ENCODE measurements around the gene HSD11B1L. TPM values are rescaled to one million over a fixed set of nuclear protein-coding genes. Genes with fewer than 3 reads are reported as not detected.
"Not testable (repeated sequence)": the region's sequence is repeated elsewhere in the genome, so short reads cannot be mapped to it uniquely, and the experiment has no call there.

Gene HSD11B1L
- total and polyA plus RNA-seq, 2 donors (not counting 3 experiments of a cell fraction or from before 2014, with no cell fraction given) = 4.4 to 9.1 TPM

GRCh38 chr19:5727453-5728050 is 46.7 kb downstream of the HSD11B1L start:
- no peaks in the 10 kb centered on the region for H3K4me1 ChIP-seq (ENCODE audit: control insufficient read depth, extremely low read depth, insufficient read depth, low read length)

GRCh38 chr19:5733172-5733571 is 52.3 kb downstream of the HSD11B1L start:
- H3K36me3 ChIP-seq (ENCODE audit: control insufficient read depth in 2 of 2, extremely low read depth in 1 of 2, insufficient read depth in 2 of 2, low read length in 2 of 2); intact Hi-C loops (cut with micrococcal nuclease); H3K27me3 ChIP-seq (ENCODE audit: control insufficient read depth in 2 of 2, insufficient read depth in 2 of 2, low read length in 2 of 2); H3K4me1 ChIP-seq (ENCODE audit: control insufficient read depth, extremely low read depth, insufficient read depth, low read length); H3K9me3 ChIP-seq (replicated peaks; ENCODE audit: control insufficient read depth, insufficient read depth, low read length); H3K9me1 ChIP-seq (replicated peaks; ENCODE audit: control insufficient read depth, extremely low read depth, insufficient read depth, low read length); POLR2A ChIA-PET; H3K9ac ChIP-seq (replicated peaks; ENCODE audit: extremely low read depth, insufficient read depth, low read length); H3K4me2 ChIP-seq (ENCODE audit: insufficient read depth, low read length); H3K27ac ChIP-seq (ENCODE audit: insufficient read depth, low read depth, low read length); DNase-seq (ENCODE audit: low read depth, low spot score); FAIRE-seq; H3K4me3 ChIP-seq (replicated peaks in 1 of 3; ENCODE audit: insufficient read depth in 1 of 3, low read depth in 1 of 3, low read length in 3 of 3); H2AFZ ChIP-seq (ENCODE audit: low read depth, low read length); H4K20me1 ChIP-seq (replicated peaks; ENCODE audit: control insufficient read depth, extremely low read depth, insufficient read depth, low read length); BruUV-seq (replicated peaks); H3K79me2 ChIP-seq (ENCODE audit: control insufficient read depth, insufficient read depth, low read length); dilution Hi-C loops (cut with MboI; ENCODE audit: extremely low pct_ligation_motif_present, low sequenced_read_pairs); CTCF ChIA-PET: not testable (repeated sequence)

More at GRCh38 chr19:5727453-5728050, 46.7 kb downstream of the HSD11B1L start:
- H3K27ac ChIP-seq (ENCODE audit: insufficient read depth, low read depth, low read length) = no peak overlapping the region
- no peak for DNase-seq (ENCODE audit: low read depth, low spot score)
- no peak overlapping the region for H3K4me3 ChIP-seq (replicated peaks in 1 of 3; ENCODE audit: insufficient read depth in 1 of 3, low read depth in 1 of 3, low read length in 3 of 3)
- no peaks in the 10 kb centered on the region for H3K9me3 ChIP-seq (replicated peaks; ENCODE audit: control insufficient read depth, insufficient read depth, low read length)
- intact Hi-C loops (cut with micrococcal nuclease) = no loop called here
- no peak for TF ChIP-seq JUN (IDR thresholded peaks at IDR 0.05; ENCODE audit: borderline replicate concordance, insufficient read depth, insufficient read length, low read depth)
- no peak for TF ChIP-seq MAX (IDR thresholded peaks at IDR 0.05; ENCODE audit: insufficient read depth, insufficient read length)
- no peak for TF ChIP-seq FOS (IDR thresholded peaks at IDR 0.05; ENCODE audit: borderline replicate concordance, insufficient read depth, low read length)
- TF ChIP-seq CTCF (IDR thresholded peaks at IDR 0.05; ENCODE audit: extremely low read depth in 1 of 2, insufficient read depth in 1 of 2, low read depth in 1 of 2, low read length in 2 of 2) = no peak
- TF ChIP-seq POLR2A (IDR thresholded peaks at IDR 0.05; ENCODE audit: low read depth, low read length) = no peak
- TF ChIP-seq MYC (IDR thresholded peaks at IDR 0.05; ENCODE audit: low read depth, low read length) = no peak
- TF ChIP-seq POLR2AphosphoS5 (IDR thresholded peaks at IDR 0.05; ENCODE audit: insufficient read depth, low read depth, low read length) = no peak
- no peak for TF ChIP-seq GATA2 (IDR thresholded peaks at IDR 0.05; ENCODE audit: insufficient read depth, insufficient read length, low read depth, low read length)
- no peak for TF ChIP-seq EZH2 (IDR thresholded peaks at IDR 0.05; ENCODE audit: borderline replicate concordance, low read depth, low read length, severe bottlenecking)
- no peak overlapping the region for H2AFZ ChIP-seq (ENCODE audit: low read depth, low read length)
- no TSS peak for BruUV-seq (replicated peaks)
- CTCF ChIA-PET = interaction anchor here (1.2 kb wide), 1 partner anchor 28 kb away, joined by 3 read pairs; no protein-coding TSS in a partner anchor
- no peak for FAIRE-seq
- no peak overlapping the region for H3K4me2 ChIP-seq (ENCODE audit: insufficient read depth, low read length)
- no peaks in the 10 kb centered on the region for H3K36me3 ChIP-seq (ENCODE audit: control insufficient read depth in 2 of 2, extremely low read depth in 1 of 2, insufficient read depth in 2 of 2, low read length in 2 of 2)
- H3K9ac ChIP-seq (replicated peaks; ENCODE audit: extremely low read depth, insufficient read depth, low read length) = no peak overlapping the region
- dilution Hi-C loops (cut with MboI; ENCODE audit: extremely low pct_ligation_motif_present, low sequenced_read_pairs) = no loop called here
- no peaks in the 10 kb centered on the region for H4K20me1 ChIP-seq (replicated peaks; ENCODE audit: control insufficient read depth, extremely low read depth, insufficient read depth, low read length)
- POLR2A ChIA-PET = no interaction called here
- no peaks in the 10 kb centered on the region for H3K27me3 ChIP-seq (ENCODE audit: control insufficient read depth in 2 of 2, insufficient read depth in 2 of 2, low read length in 2 of 2)
- no peaks in the 10 kb centered on the region for H3K9me1 ChIP-seq (replicated peaks; ENCODE audit: control insufficient read depth, extremely low read depth, insufficient read depth, low read length)
- H3K79me2 ChIP-seq (ENCODE audit: control insufficient read depth, insufficient read depth, low read length) = no peaks in the 10 kb centered on the region

All from endothelial cell of umbilical vein (primary cell).